ENCODE measurements around the gene OSGIN1.
"Not testable (repeated sequence)": the region's sequence is repeated elsewhere in the genome, so short reads cannot be mapped to it uniquely, and the experiment has no call there.

OSGIN1 gene

DNA sequence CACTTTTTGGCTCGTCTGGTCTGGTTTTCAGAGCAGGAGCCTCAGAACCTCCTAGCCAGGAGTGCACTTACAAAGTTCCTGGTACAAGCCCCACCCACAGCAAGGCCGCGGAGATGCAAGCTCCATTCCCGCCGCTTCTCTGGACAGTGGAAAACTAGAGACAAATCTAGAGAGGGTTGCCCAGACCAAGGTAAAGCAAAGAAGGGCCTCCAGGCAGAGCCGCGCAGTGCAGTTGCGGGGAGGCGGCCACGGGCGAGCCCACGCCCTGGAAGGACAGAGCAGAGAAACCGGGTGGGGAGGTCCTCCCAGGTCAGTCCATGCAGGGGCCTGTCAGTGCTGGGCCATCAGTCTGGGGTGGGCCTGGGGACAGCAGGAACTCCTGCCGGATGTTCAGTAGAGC lies 11.0 kb upstream of the OSGIN1 start:
- DNase-seq: no peak

DNA sequence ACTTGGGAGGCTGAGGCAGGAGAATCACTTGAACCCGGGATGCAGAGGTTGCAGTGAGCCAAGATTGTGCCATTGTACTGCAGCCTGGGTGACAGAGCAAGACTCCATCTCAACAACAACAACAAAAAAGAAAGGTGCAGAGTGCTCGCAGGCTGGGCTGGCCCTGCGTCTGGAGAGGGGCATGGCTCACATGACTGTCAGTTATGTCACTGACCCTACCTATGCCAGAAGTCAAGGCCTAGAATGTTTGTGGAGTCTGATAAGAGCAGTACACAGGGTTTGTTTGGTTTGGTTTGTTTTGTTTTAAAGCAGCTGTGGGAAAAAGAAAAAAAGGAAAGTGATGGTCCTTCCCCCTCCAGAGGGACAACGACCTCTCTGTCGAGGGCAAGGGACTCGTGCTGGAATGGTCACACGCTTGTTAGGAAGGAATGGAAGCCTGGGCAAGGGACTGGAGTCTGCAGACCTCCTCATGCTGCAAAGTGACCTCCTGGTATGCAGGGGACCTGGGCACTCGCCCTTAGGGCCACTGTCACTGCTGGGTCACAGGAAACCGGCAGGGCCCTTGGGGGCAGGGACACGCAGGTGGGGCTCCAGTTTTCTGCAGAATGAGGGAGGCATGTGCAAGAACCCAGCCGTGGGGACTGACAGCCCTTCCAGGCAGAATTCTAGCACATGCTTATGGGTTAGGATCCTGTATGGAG lies 10.1 kb upstream of the OSGIN1 start:
- DNase-seq: no peak

DNA sequence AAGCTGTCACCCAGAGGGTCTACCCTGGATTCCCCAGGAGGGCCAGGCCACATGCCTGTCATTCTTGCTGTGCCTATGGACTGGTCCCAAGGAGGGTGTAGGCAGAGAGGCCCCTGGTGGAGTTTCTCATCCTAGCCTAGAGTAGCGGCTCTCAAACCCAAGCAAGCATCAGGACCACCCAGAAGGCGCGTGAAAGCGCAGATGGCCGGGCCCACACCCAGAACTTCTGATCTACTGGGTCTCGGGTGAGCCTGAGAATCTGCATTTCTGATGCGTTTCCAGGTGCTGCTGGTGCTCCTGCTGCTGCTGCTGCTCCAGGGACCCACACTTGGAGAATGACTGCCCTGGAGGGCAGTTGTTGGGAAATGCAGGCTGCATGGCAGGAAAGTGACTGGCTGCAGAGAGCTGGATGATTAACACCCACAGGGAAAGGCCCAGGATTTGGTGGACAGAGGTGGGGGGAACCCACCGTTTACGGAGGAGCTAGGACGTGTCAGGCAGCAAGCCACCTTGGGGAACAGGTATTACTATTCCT lies 9.5 kb upstream of the OSGIN1 start:
- DNase-seq: no peak

DNA sequence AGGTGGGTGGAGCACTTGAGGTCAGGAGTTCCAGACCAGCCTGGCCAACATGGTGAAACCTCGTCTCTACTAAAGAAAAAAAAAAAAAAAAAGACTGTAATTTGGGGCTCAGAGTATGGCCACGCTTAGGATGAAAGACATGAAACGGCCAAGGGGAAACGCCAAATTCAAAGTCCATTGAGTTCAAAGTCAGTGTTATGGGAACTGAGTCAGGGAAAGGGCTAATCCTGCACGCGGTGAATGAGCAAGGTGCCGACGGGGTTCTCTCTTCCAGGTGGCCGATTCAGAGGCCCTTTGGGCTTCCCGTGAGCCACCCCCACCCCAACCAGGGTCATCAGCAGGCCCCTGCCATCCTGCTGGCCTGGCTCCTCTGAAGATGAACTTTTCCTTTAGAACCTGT lies 7.5 kb upstream of the OSGIN1 start:
- DNase-seq: no peak

DNA sequence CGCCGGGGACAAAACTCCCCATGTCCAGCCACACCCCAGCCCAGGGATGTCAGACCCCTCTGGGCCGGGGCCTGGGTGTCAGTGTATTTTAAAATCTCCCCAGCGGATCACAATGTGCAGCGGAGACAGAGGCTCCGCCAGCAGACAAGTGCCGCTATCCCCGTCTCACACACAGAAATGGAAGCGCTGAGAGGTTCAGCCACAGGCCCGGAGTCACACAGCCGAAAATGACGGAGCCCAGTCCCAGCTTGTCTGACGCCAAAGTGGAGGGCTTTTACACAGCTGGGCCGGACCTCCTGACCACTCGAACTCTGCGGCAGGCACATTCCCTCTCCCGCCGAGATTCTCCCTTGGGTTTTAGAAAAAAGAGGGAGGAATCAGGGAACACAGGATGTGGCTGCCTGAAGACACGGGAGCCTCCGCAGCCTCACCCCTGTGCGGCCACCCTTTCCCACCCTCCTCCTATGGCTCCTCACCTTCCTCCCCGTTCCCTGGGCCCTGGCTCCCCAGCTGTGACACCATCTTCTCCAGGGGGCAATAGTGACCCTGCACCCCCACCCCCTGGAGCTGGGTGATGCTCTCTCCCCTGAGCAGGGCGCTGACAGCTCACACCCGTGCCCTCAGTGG lies 6.8 kb upstream of the OSGIN1 start:
- no peak for DNase-seq

DNA sequence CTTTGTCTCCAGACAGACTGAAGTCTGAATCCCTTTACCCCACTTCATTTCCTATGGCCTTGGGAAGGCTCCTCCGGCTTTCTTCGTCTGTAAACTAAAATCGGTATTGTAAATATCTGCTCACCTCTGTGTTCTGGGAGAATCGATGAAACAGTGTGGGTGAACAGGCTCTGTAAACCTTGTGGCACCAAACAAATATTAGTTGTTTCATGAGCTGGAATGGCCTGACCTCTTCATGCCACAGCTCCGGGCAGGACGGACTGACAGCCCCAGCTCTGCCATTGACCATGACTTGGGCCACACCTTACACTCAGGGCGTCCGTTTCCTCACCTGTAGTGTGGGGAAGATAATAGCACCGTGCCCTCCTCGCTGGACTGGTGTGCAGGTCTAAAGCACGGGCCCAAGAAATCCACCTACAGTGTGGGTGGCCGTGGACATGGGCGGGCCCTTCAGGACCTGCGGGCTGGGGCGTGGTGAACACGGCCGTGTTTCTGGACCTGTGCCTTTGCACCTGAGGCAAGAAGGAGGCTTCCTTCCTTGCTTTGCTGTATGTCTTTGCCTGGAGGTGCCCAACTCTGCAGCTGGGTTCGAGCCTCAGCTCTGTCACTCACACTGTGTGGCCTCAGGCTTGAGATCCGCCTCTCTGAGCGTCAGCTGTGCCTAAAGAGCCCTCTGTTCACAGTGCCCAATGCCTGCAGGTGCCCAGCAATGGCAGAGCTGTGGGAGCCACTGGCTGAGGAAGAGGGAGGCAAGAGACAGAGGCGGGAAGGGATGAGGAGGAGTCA lies 6.1 kb upstream of the OSGIN1 start:
- no peak for DNase-seq

DNA sequence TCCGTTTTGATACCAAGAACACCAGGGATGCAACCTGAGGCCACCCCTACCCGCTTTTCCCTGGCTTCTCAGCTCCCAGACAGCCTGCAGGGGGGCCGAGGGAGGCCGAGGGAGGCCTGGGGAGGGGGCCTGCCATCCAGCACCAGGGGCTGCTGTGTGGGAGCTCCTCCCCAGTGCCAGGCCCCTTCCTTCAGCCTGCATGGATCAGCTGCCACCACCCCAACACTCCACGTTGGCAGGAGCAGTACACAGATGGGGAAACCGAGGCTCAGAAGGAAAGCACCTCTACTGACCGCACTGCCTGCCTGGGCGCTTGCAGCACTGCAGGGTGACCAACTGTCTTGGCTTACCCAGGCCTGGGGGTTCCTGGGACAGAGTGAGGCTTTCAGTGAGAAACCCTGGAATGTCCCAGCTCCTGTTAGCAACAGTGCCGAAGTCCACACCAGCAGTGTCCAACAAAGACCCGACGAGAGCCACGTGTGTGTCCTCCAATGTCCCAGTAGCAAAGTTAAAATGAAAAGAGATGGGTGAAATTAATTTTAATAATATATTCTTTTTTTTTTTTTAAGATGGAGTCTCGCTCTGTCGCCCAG lies 5.3 kb upstream of the OSGIN1 start:
- no peak for DNase-seq

DNA sequence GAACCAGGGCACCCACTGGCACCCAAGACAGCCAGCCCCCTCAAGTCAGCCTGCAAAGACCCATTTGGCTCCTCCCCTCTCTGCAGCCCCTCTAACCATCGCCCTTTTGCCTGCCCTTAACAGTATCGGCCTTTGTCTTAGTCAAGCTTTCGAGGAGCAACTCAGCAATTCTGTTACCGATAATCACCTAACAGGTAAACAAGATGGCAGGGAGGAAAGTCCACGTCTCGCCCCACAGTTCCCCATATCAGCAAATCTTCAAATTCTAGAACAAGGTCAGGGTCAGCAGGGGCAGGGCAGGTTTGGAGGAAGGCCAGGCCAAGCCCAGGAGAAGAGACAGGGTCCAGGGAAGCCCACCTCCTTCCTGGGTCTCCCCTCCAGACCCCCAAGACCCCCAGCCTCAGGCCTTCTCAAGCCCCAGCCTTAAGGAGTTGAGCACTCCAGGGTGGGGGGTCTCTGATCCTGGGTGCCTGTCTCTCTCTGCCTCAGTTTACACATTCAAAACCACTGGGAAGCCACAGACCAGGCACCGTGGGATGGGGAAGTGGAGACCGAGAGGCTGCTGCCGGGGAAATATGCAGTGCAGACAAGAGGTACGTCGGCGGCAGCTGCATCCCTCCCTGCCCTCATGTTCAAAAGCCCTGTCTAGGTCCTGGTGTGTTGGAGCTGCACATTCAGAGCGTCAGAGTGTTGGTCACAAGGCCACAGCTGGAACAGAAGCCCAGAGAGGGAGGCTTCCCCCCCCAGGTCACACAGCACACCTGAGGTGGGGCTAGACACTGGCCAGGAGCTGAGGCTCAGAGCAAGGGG lies 3.9 kb upstream of the OSGIN1 start:
- DNase-seq: no peak

DNA sequence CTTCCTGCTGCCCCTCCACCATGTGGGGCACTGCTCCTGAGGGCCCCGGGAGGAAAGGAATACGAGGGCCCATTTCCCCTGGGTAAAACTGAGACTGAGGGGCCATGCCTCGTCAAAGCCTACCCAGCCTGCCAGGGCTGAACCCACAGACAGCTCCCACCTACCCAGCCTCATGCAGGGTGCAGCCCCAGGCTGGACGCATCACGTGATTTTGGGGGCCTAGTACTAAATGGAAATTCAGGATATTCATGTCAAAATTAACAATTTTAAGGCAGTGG lies 3.4 kb upstream of the OSGIN1 start:
- DNase-seq: no peak

DNA sequence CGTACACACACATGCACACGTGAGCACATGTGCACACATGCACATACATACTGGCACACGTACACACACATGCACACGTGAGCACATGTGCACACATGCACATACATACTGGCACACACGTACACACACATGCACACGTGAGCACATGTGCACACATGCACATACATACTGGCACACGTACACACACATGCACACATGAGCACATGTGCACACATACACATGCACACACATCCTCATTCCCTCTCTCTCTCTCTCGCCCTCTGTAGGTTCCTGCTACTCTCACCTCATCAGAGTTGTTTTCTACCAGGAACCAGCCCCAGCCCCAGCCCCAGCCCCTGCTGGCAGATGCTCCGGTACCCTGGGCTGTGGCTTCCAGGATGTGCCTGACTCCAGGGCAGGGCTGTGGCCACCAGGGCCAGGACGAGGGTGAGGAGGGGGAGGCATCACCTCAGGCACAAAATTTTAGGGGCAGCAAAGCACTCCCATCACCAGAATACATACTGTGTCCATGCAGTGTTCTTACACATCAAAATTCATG lies 2.1 kb upstream of the OSGIN1 start:
- DNase-seq: not testable (repeated sequence)

DNA sequence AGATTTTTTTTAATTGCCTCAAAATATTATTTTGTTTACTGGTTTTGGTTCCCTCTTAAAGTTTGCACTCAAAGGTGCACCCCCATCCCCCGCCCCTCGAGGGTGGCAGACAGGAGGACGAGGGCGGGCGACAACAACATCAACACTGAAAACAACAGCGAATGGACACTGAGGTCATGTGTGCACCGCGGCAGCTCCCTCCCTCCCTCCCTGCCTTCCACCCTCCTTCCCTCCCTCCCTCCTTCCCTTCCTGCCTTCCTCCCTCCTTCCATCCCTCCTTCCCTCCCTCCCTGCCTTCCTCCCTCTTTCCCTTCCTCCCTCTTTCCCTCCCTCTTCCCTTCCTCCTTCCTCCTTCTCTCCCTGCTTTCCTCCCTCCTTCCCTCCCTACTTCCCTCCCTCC lies 1.5 kb upstream of the OSGIN1 start:
- no peak for DNase-seq

DNA sequence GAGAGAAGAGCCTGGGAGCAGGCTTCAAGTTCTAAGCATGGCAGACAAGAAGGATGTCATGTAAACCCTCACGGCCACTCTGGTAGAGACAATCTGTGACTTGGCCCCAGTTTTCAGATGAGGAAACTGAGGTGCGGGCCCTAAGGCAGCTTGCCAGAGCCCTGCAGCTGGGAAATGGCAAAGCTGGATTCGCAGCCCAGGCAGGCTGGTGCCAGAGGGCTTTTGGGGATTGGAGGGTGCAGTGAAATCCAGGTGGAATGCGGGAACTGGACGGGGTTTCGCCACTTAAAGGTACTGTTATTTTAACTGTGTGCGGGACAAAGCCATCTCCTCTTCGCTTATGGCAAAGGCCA lies 477 bp upstream of the OSGIN1 start:
- DNase-seq: no peak

DNA sequence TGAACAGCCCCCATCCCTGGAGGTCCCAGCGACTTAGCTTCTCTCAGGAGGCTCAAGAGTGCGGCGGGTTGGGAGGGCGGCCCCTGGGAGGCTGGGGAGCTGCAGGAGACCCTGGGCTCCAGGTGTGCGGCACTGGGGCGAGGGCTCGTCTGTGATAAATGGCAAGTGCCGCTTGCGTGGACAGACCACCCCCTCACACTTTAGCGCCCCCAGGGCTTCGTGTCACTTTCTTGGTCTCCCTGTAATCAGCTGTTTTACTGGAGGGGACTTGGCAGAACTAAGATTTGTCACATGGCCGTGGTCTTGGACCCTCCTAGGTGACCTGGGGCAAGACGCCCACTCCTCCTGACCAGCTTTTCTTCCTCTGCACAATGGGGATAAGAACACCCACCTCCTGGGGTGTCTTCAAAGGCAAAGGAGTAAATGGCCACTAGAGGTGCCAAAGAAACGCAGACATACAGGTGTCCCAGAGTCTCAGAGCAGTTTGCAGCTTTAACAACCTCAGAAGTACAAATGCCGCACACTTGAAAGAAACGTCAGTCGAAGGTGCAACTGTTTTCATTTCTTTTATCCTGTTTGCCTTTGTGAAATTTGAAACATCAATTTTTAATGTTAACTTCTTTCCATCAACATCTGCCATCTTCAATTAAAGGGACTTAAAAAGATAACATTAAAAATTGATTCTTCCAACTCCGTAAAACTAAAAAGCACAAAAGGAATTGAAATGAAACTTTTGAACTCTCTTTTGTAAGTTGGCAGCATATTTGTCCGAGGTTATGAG lies 946 bp downstream of the OSGIN1 start:
- peak; percentile 14 to 40 for DNase-seq

DNA sequence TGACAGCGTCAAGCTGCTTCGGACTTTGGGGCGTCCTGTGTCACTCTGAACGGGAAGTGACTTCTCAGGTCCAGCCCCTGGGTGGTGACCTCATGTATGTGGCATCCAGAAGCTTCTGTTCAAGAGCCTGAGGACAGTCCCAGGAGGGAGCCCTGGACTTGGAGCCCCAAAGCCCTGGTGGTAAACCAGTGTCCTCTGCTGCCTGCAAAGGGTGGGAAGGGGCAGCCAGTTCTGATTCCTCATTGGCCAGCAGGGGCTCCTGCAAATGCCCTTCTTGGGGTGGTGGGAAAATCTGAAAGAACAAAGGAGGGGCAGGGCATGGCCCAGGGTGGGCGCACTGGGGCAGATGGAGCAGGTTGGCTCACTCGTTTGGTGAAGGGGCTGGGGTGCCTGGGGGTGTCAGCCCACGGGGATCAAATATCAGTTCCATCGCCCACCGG lies 1.6 kb downstream of the OSGIN1 start:
- DNase-seq: no peak

DNA sequence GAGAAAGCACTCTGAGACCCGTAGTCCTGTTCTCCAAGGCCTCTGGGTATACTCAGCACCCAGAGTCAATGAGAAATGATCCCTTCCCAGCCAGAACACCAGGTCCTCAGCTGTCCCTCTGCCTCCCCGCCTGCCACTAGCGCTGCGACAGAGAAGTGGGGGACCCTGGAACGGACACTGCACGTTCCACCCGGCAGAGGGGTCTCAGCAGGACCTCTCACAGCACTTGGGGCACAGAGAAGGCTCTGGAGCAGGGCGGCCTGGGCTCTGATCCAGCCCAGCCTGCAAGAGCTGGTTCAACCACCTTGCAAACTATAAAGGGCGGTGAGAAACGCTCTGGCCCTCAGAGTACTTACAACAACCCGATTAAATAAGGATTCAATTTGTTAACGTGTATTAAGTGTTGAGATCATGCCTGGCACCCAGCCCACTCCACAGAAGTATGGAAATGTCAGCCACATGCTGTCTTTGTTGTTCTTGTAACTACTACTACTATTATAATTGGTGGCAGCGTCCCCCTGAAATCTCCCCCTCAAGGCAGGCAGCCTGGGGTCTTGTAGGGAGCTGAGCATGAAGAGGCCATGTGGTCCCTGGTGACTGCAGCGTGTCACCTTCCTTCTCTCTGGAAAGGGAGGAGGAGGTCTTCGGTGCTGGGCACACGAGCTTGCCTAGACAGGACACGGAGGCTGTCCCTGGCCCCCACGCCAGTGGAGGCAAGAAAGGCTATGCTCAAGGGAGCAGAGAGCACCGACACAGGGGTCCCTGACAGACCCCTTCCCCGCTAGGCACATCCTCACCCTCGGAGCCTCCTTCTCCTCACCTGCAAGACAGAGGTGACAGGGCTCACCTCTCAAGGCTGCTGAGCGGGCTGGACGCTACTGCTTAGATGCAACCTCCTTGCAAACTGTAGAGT lies 2.4 kb downstream of the OSGIN1 start:
- DNase-seq: no peak

DNA sequence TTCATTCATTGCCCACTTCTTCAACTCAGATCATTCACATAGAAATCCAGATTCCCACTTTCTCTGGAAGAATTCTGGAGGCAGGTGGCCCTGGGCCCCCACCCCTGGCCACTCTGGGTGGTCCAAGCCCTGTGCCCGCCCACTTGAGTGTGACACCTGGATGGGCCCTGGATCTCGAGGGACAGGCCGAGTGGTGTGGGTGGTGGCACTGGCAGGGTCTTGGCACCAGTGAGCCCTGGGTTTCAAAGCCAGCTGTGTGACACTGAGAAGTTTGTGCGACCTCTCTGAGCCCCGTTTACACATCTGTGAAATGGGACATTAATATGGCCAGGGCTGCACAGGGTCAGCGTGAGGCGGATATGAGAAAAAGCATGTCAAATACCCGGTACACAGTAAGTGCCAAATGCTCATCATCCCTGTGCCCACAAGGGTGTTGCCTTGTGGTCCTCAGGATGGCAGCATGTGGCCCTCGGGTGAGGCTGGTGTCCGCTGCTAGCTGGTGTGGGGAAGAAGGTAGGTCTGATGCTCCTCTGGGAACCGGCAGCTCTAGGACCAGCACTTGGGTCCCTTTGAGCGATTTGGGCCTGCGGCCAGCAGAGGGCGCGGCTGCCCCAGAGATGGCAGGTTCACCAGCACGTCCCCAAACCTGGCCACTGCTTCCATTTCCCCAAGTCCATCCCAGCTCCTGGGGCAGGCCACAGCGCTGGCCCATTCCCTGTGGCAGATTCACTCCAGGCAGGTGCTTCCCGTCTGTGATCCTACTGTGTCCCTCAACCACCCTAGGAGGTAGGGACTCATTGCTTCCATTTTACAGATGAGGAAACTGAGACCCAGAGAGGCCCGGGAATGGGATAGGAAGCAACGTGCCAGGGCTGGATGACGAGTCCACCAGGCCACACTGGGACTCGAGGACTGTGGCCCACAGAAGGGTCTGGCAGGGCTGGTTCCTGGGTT lies 3.6 kb downstream of the OSGIN1 start:
- DNase-seq: peak; percentile 51 to 67

DNA sequence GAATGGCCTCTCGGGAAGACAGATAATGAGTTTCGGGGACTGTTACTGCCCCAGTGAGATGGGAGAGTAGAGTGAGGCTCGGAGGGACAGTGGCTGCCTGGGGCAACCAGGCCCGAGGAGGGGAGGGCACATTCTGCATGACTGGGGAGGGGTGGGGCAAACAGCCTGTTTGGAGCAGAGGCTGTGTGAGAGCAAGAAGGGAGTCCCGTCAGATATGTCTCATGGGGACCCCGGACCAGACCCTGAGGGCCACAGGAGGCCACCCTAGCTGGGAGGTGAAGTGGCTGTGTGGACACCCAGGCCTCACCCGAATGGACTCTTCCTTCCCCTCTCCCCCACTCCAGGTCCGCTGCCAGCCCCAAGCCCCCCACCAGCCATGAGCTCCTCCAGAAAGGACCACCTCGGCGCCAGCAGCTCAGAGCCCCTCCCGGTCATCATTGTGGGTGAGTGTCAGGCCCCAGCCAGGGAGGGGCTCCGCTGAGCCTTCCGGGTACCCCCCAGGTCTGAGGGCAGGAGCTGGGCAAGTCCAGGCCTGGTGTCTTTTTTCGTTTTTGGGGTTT lies 4.3 kb downstream of the OSGIN1 start:
- no peak for DNase-seq

DNA sequence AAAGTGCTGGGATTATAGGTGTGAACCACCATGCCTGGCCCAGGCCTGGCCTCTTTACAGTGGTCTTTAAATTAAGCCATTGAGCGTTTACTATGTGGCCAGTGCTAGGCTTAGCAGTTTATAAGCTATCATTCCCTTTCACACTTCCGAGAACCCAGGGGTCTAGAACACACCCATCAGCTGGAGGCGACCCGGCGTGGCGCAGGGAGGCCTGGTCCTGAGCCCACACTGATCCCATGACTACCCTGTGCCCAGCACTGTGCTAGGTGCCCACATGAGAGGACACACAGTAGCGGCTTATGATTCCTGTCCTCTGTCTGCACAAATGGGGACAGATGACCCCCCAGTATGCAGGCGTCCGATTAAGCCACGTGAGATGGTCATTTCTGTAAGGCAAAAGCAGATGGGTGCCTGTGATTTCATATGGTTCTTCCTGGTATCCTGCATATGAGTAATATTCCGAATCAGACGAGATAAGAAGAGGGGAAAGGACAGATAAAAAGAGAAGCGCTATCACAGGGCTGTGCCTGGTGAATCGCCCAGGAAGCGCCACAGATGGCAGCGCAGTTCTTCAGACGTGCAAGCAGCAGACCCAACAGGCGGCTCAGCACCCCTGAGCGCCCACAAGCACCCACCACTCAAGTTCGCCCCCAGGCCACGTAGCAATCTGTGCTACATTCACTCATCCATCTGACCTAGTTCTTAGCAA lies 5.3 kb downstream of the OSGIN1 start:
- no peak for DNase-seq
